Tibial nerve (tissue), 4 donors: Measurements from ENCODE around the gene EBNA1BP2.

Source experiments
- CTCF ChIP-seq, 5 experiments: fragments of 200-600 bp in 3 of 5; fragments of 450-650 bp in 2 of 5; sonication (generic) in 3 of 5; IDR thresholded peaks; one replicate each; pipeline ENCODE4 v1.5.1; 2016 to 2019; ENCODE audit warnings: antibody characterized with exemption in 5 of 5, mild to moderate bottlenecking in 3 of 5, moderate library complexity in 2 of 5
- EP300 ChIP-seq, 2 donors: sonication (generic); formaldehyde crosslinking; IDR thresholded peaks; one replicate each; pipeline ENCODE4 v1.6.1; 2017; ENCODE audit warnings: antibody characterized with exemption in 2 of 2, mild to moderate bottlenecking in 1 of 2
- POLR2A ChIP-seq, 2 donors: fragments of 450-650 bp; IDR thresholded peaks; one replicate each; pipeline ENCODE4 v1.6.1; 2017; ENCODE audit warnings: antibody characterized with exemption in 2 of 2, mild to moderate bottlenecking in 2 of 2, moderate library complexity in 2 of 2

GRCh38 chr1:43165765-43166164 is 6.3 kb downstream of the EBNA1BP2 start:
- no peak for TF ChIP-seq CTCF (IDR thresholded peaks at IDR 0.05)
- no peak for TF ChIP-seq POLR2A (IDR thresholded peaks at IDR 0.05)
- TF ChIP-seq EP300 (IDR thresholded peaks at IDR 0.05) = no peak
